HCT116 (cell line): Measurements from ENCODE around the gene LRP1B. TPM values are rescaled to one million over a fixed set of nuclear protein-coding genes. Genes with fewer than 3 reads are reported as not detected.

Experiments used
- ATAC-seq: fragments of 200-7000 bp; cut with Tn5 transposase; 2 replicates; pipeline ENCODE4 v1.9.1; 2020; ENCODE audit warnings: mild to moderate bottlenecking, moderate library complexity
- BruUV-seq: library from RNA; stranded (reverse); fragments of 400-500 nt; replicated peaks from 2 replicates; lab custom pipeline; 2021; lab: Mats Ljungman, UMichigan
- CTCF ChIA-PET: fragments of 300-600 bp; sonication (Branson Sonifier 250); formaldehyde crosslinking; loops from one replicate; lab custom pipeline; 2021; ENCODE audit warnings: antibody characterized with exemption; lab: Charles Lee
- POLR2A ChIA-PET: fragments of 300-600, 350-600 bp; sonication (Branson Sonifier 250); formaldehyde crosslinking; loops from one replicate; lab custom pipeline; 2021; ENCODE audit warnings: antibody characterized with exemption; lab: Charles Lee
- RAD21 ChIA-PET, 2 experiments: fragments of 300-600 bp; sonication (Branson Sonifier 250); formaldehyde crosslinking; loops; one replicate each; lab custom pipeline; 2023; ENCODE audit warnings: low total read pairs in 2 of 2; ENCODE audit not compliant: uncharacterized antibody in 2 of 2, unreplicated experiment in 2 of 2, low non-redundant PET in 1 of 2; lab: Charles Lee
- DNase-seq: peaks from one replicate; pipeline ENCODE4 v3.0.0-alpha.2; 2010; ENCODE audit warnings: low read depth, low spot score
- H2AFZ ChIP-seq: fragments of 200-600 bp; shearing (Covaris generic), sonication (generic); 2 replicates; pipeline ENCODE4 v1.6.1; 2017; ENCODE audit warnings: low read depth, mixed run types, mixed read lengths, antibody characterized with exemption, low read length; ENCODE audit not compliant: poor library complexity, severe bottlenecking
- H3K27ac ChIP-seq: 2 replicates; pipeline ENCODE4 v1.5.1; 2012; ENCODE audit warnings: low read depth, low read length
- H3K27me3 ChIP-seq: fragments of 200-600 bp; sonication (generic); 2 replicates; pipeline ENCODE4 v1.6.1; 2016; ENCODE audit warnings: mixed run types, low read length, mixed read lengths; ENCODE audit not compliant: insufficient read depth
- H3K36me3 ChIP-seq, 2 experiments: fragments of 200-500 bp in 1 of 2; fragments of 200-600 bp in 1 of 2; sonication (Bioruptor generic) in 1 of 2; sonication (generic) in 1 of 2; 2 replicates each; pipeline versions ENCODE4 v1.5.1 to v1.6.1; 2014 to 2016; ENCODE audit warnings: low read length in 2 of 2, inconsistent platforms in 1 of 2, mixed read lengths in 1 of 2, mixed run types in 1 of 2; ENCODE audit not compliant: insufficient read depth in 2 of 2, control insufficient read depth in 1 of 2
- H3K4me1 ChIP-seq, 2 experiments: fragments of 200-600 bp in 1 of 2; sonication (generic) in 1 of 2; 2 replicates each; pipeline versions ENCODE4 v1.5.1 to v1.6.1; 2012 to 2017; ENCODE audit warnings: low read length in 2 of 2, inconsistent platforms in 1 of 2, mild to moderate bottlenecking in 1 of 2, mixed read lengths in 1 of 2, mixed run types in 1 of 2, moderate library complexity in 1 of 2; ENCODE audit not compliant: insufficient read depth in 2 of 2, control insufficient read depth in 1 of 2
- H3K4me2 ChIP-seq: fragments of 200-600 bp; sonication (generic); 2 replicates; pipeline ENCODE4 v1.6.1; 2017; ENCODE audit warnings: mixed run types, low read length, mixed read lengths
- H3K4me3 ChIP-seq, 2 experiments: fragments of 200-600 bp in 1 of 2; sonication (generic) in 1 of 2; replicated peaks in 1 of 2; 2 replicates each; pipeline ENCODE4 v1.5.1; 2011 to 2016; ENCODE audit warnings: low read length in 2 of 2, control low read depth in 1 of 2, low read depth in 1 of 2, mild to moderate bottlenecking in 1 of 2, mixed read lengths in 1 of 2, mixed run types in 1 of 2
- H3K79me2 ChIP-seq: fragments of 200-600 bp; sonication (generic); 2 replicates; pipeline ENCODE4 v1.6.1; 2017; ENCODE audit warnings: mild to moderate bottlenecking, mixed run types, low read length, moderate library complexity, mixed read lengths; ENCODE audit not compliant: insufficient read depth
- H3K9ac ChIP-seq: fragments of 200-600 bp; sonication (generic); 2 replicates; pipeline ENCODE4 v1.6.1; 2016; ENCODE audit warnings: low read length, mixed read lengths
- H3K9me2 ChIP-seq: fragments of 200-600 bp; sonication (generic), shearing (Covaris generic); 2 replicates; pipeline ENCODE4 v1.6.1; 2017; ENCODE audit warnings: mixed run types, mild to moderate bottlenecking, moderate library complexity; ENCODE audit not compliant: insufficient read depth
- H3K9me3 ChIP-seq, 2 experiments: fragments of 200-500 bp in 1 of 2; fragments of 200-600 bp in 1 of 2; sonication (Bioruptor generic) in 1 of 2; sonication (generic) in 1 of 2; 2 replicates each; pipeline ENCODE4 v1.6.1; 2014 to 2017; ENCODE audit warnings: low read length in 2 of 2, mixed read lengths in 2 of 2, inconsistent platforms in 1 of 2, low read depth in 1 of 2, mild to moderate bottlenecking in 1 of 2, mixed run types in 1 of 2, moderate library complexity in 1 of 2; ENCODE audit not compliant: control insufficient read depth in 1 of 2, insufficient read depth in 1 of 2
- H4K20me1 ChIP-seq: fragments of 200-600 bp; sonication (generic), shearing (Covaris generic); 2 replicates; pipeline ENCODE4 v1.6.1; 2017; ENCODE audit warnings: mixed run types, mild to moderate bottlenecking, moderate library complexity; ENCODE audit not compliant: insufficient read depth
- CEBPB ChIP-seq: IDR thresholded peaks from 2 replicates; pipeline ENCODE4 v1.6.1; 2012; ENCODE audit warnings: low read depth
- EGR1 ChIP-seq: IDR thresholded peaks from 2 replicates; pipeline ENCODE4 v1.6.1; 2012; ENCODE audit warnings: low read depth
- EZH2phosphoT487 ChIP-seq: fragments of 200-600 bp; IDR thresholded peaks from 2 replicates; pipeline ENCODE4 v1.6.1; 2018; ENCODE audit warnings: antibody characterized with exemption, borderline replicate concordance
- FOSL1 ChIP-seq: IDR thresholded peaks from 2 replicates; pipeline ENCODE4 v1.6.1; 2012; ENCODE audit warnings: low read depth
- POLR2A ChIP-seq: IDR thresholded peaks from 2 replicates; pipeline ENCODE4 v1.7.0; 2011; ENCODE audit warnings: borderline replicate concordance; ENCODE audit not compliant: insufficient read depth, insufficient read length; ENCODE audit errors: extremely low read depth
- POLR2AphosphoS5 ChIP-seq: IDR thresholded peaks from 2 replicates; pipeline ENCODE4 v1.6.1; 2011; ENCODE audit warnings: mild to moderate bottlenecking, low read depth, low read length, moderate library complexity
- SIN3A ChIP-seq: IDR thresholded peaks from 2 replicates; pipeline ENCODE4 v1.6.1; 2012; ENCODE audit warnings: low read depth
- SP1 ChIP-seq: IDR thresholded peaks from 2 replicates; pipeline ENCODE4 v1.6.1; 2012; ENCODE audit warnings: low read depth
- SRF ChIP-seq: IDR thresholded peaks from 2 replicates; pipeline ENCODE4 v1.6.1; 2012; ENCODE audit warnings: low read depth
- ZNF274 ChIP-seq: fragments of 200-500 bp; sonication (Bioruptor generic); IDR thresholded peaks from 2 replicates; pipeline ENCODE4 v1.6.1; 2014; ENCODE audit warnings: mild to moderate bottlenecking, low read depth, low read length, inconsistent platforms
- intact Hi-C: fragments of 100-400 bp; cut with micrococcal nuclease; formaldehyde crosslinking; loops from 2 replicates; pipeline ENCODE4 v1.10.0; 2022
- total RNA-seq: library from RNA; stranded (reverse); gene quantifications from one replicate; pipeline ENCODE4 v1.2.1, GENCODE V29; 2021; ENCODE audit not compliant: unreplicated experiment
- TF ChIP-seq, protein P1 (sequence below): IDR thresholded peaks from 2 replicates; pipeline ENCODE4 v1.6.1; 2012
- TF ChIP-seq, protein P2 (sequence below): IDR thresholded peaks from 2 replicates; pipeline ENCODE4 v1.6.1; 2012
- TF ChIP-seq, protein P3 (sequence below): IDR thresholded peaks from 2 replicates; pipeline ENCODE4 v1.6.1; 2011; ENCODE audit warnings: mild to moderate bottlenecking, low read length, moderate library complexity; ENCODE audit not compliant: insufficient replicate concordance; ENCODE audit errors: extremely low read depth

The LRP1B gene
- total RNA-seq, 1 experiment from 2014 or later = 0.34 TPM

DNA sequence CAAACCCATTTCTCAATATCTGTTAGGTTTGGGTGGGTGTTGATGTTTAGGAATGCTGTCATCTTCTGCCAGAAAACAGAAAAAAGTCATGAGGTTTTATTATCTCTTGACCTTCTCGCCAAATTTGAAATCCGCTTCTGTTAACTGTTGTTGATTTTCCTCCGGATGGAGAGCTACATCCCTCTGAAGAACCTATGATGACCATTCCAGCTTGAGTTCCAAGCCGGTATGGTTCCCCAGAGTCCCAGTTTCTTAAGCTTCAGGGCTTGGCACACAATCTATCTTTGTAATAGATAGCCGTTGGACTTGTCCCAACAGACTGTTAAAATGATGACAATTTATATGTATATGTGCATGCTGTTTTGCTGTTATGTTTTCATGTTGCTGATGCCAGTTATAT is 1201.0 kb downstream of the LRP1B start:
- Histone ChIP-seq H3K4me2 (no peak overlapping the region), H3K36me3 (no peaks in the 10 kb centered on the region), H3K79me2 (no peaks in the 10 kb centered on the region), H3K4me3 (no peak overlapping the region), H3K9ac (no peak overlapping the region), H3K9me3 (no peaks in the 10 kb centered on the region), H3K27ac (no peak overlapping the region), H3K4me1 (no peaks in the 10 kb centered on the region), H3K9me2 (no peaks in the 10 kb centered on the region), H2AFZ (no peak overlapping the region), H4K20me1 (no peaks in the 10 kb centered on the region), H3K27me3 (no peaks in the 10 kb centered on the region)
- ChIA-PET CTCF (no interaction called here), POLR2A (no interaction called here), RAD21 (no interaction called here)
- TF ChIP-seq SIN3A (no peak), EZH2phosphoT487 (no peak), POLR2AphosphoS5 (no peak), CEBPB (no peak), SRF (no peak), EGR1 (no peak), FOSL1 (no peak), ZNF274 (no peak), SP1 (no peak), POLR2A (no peak)
- TF ChIP-seq, protein P1, sequence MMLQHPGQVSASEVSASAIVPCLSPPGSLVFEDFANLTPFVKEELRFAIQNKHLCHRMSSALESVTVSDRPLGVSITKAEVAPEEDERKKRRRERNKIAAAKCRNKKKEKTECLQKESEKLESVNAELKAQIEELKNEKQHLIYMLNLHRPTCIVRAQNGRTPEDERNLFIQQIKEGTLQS = no peak
- TF ChIP-seq, protein P2, sequence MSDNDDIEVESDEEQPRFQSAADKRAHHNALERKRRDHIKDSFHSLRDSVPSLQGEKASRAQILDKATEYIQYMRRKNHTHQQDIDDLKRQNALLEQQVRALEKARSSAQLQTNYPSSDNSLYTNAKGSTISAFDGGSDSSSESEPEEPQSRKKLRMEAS = no peak
- TF ChIP-seq, protein P3, sequence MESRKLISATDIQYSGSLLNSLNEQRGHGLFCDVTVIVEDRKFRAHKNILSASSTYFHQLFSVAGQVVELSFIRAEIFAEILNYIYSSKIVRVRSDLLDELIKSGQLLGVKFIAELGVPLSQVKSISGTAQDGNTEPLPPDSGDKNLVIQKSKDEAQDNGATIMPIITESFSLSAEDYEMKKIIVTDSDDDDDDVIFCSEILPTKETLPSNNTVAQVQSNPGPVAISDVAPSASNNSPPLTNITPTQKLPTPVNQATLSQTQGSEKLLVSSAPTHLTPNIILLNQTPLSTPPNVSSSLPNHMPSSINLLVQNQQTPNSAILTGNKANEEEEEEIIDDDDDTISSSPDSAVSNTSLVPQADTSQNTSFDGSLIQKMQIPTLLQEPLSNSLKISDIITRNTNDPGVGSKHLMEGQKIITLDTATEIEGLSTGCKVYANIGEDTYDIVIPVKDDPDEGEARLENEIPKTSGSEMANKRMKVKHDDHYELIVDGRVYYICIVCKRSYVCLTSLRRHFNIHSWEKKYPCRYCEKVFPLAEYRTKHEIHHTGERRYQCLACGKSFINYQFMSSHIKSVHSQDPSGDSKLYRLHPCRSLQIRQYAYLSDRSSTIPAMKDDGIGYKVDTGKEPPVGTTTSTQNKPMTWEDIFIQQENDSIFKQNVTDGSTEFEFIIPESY = no peak
- BruUV-seq = no TSS peak
- ATAC-seq (no peak), DNase-seq (no peak)
- intact Hi-C loops = no loop called here
